Measurements from ENCODE around the gene GMEB2. TPM values are rescaled to one million over a fixed set of nuclear protein-coding genes. Genes with fewer than 3 reads are reported as not detected.

GMEB2 gene
- total RNA-seq, 4 donors from 2014 or later = 6.6 to 12.8 (median 9.2) TPM

DNA sequence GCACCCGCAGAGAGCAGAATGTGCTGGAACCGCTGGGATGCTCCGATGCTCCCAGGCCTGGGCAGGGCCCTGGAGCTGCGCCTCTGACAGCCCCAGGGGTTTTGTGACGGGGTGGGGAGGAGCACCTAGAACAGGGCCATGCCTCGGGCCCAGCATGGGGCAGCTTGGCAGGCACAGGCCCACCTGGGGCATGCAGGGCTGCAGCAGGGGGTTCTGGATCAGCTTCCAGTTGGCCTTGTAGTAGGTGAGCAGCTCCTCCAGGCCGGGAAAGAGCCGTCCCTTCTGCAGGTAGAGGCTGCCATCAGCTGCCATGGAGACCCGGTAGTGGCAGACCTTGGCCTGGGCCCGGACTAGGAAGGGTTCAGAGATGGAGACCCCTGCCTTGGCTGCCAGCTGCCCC, 83.8 kb downstream of the GMEB2 start:
- no peak for DNase-seq (ENCODE audit: low spot score)
- TF ChIP-seq, protein P1, sequence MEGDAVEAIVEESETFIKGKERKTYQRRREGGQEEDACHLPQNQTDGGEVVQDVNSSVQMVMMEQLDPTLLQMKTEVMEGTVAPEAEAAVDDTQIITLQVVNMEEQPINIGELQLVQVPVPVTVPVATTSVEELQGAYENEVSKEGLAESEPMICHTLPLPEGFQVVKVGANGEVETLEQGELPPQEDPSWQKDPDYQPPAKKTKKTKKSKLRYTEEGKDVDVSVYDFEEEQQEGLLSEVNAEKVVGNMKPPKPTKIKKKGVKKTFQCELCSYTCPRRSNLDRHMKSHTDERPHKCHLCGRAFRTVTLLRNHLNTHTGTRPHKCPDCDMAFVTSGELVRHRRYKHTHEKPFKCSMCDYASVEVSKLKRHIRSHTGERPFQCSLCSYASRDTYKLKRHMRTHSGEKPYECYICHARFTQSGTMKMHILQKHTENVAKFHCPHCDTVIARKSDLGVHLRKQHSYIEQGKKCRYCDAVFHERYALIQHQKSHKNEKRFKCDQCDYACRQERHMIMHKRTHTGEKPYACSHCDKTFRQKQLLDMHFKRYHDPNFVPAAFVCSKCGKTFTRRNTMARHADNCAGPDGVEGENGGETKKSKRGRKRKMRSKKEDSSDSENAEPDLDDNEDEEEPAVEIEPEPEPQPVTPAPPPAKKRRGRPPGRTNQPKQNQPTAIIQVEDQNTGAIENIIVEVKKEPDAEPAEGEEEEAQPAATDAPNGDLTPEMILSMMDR (IDR thresholded peaks at IDR 0.05) = no peak
- no peak for ATAC-seq (ENCODE audit: low FRiP score)

DNA sequence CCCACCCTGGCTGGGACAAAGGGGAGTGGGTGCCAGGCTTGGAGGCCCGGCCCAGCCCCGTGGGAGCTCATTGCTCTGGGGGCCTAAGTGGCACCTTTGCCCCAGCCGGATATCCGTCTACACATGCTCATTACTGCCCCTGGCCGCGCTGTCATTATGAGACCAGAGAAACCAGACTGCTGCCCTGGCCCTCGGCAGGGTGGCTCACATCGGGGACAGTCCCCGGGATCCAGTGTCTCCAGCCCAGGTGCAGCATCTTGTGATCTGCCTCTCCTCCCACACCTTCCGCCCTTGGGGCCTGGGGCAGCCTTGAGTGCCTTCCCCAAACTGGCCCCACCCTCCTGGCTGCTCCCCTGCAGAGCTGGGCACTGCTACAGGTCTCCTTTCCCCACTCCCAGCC, 84.2 kb downstream of the GMEB2 start:
- ATAC-seq (ENCODE audit: low FRiP score) (no peak), DNase-seq (ENCODE audit: low spot score) (no peak)
- TF ChIP-seq, protein P1 (IDR thresholded peaks at IDR 0.05) = no peak

DNA sequence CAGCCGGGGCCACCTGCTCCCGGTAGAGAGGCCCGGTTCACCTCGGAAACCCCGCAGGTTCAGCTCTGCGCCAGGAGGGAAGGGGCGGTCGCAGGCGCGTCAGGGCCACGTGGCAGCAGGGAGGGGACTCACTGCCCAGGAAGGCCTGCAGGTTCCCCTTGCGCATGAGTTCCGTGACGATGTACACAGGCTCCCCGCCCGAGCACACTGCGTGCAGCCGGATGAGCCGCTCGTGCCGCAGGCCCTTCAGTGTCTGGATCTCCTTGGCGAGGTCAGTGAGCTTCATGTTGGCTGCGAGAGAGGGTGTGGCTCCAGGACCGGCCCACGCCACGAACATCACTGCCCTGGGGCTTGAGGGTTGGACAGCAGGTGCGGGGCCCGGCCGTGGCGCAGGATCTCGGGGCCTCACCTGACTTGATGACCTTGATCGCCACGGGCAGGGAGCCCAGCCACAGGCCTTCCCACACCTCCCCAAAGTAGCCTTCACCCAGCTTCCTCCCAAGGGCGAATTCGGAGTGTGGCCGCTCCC, 84.8 kb downstream of the GMEB2 start:
- DNase-seq (ENCODE audit: low spot score) (no peak), ATAC-seq (ENCODE audit: low FRiP score) (no peak)
- TF ChIP-seq, protein P1 (IDR thresholded peaks at IDR 0.05) = no peak

DNA sequence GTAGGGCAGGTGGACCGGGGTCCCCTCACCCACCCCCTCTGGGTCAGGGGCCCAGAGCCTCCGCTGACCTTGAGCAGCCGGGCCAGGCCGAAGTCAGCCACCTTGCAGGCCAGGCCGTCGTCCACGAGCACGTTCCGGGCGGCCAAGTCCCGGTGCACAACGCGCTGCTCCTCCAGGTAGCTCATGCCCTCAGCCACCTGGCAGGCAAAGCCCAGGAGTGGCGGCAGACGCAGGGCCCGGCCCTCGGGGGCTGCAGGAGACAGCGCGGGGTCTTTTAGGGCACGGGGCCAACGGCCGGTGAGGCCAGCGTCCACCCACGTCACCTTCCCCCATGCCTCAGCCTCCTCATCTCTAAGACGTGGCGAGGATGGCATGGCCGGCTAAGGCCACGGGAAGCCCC, 85.5 kb downstream of the GMEB2 start:
- no peak for DNase-seq (ENCODE audit: low spot score)
- no peak for ATAC-seq (ENCODE audit: low FRiP score)
- TF ChIP-seq, protein P1 (IDR thresholded peaks at IDR 0.05) = no peak

DNA sequence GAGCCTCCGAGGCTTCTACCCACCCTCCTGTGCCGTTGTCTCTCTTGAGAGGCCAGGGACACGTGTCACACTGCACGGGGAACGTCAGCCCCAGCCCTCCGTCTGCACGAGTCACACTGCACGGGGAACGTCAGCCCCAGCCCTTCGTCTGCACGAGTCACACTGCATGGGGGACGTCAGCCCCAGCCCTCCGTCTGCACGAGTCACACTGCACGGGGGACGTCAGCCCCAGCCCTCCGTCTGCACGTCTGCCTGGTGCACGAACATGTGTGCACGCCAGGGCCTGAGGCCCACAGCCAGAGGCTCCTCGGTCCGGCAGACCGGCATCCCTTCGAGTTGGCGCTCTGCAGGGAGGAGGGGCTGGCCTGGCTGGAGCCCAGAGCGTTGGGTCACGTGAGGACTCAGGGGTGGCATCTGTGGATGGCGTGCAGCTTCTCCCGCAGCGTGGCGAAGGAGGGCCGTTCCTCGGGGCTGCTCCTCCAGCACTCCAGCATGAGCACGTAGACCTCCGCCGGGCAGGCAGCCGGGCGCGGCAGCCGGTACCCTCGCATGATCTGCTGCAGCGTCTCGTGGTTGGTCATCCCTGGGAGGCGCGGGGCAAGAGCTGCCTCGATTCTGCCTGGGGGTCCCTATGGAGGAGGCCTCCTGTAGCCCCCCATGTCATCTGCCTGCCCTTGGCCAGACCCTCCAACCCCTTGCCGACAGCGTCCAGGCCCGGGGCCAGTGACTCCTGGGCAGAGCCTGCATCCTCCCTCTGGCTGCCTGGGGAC, 86.3 kb downstream of the GMEB2 start:
- TF ChIP-seq, protein P1 (IDR thresholded peaks at IDR 0.05) = no peak
- no peak for ATAC-seq (ENCODE audit: low FRiP score)
- DNase-seq (ENCODE audit: low spot score) = no peak

DNA sequence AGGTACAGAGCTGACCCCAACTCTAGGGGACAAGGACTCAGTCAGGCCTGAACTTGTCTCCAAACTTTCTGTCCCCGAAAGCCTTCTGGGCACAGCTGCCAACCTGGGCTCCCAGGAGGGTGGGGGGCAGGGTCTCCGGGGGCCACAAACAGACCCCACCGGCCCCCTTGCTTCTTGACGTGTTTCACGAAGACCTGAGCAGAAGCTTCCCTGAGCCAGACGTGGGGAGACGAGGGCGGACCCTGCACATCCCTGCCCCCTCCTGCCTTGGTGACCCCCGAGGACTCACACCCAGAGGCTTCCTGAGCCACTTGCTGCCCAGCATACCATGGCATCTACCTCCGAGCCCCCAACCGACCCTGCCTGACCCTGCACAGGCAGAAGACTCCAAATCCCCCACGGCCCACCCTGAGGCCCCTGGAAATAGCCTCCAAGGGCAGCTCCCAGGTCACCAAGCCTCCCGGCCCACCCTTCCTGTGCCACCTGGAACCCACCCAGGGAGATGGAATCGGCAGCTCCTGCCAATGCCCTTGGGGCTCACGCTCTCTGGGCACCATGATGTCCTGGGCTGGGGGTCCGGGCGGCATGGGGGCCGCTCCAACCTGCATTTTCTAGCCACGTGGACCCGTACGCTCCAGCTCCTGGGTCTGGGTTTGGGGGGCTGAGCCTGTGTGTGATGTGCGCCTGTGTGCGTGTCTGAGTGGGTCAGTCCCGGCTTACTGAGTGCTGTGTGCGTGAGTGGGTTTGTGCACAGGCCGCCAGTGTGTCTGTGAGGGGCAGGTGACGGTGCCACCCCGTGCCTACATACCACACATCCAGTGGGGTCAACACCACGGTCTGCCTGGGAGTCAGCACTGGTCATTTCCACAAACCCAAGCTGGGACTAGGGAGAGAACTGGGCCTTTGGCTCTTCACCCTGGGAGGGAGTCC, 87.2 kb downstream of the GMEB2 start:
- no peak for ATAC-seq (ENCODE audit: low FRiP score)
- TF ChIP-seq, protein P1 (IDR thresholded peaks at IDR 0.05) = no peak

More for the DNA sequence above, 87.2 kb downstream of the GMEB2 start:
- DNase-seq (ENCODE audit: low spot score) = no peak
